Right atrium auricular region (tissue), 2 donors: ENCODE measurements around the gene CHAD. TPM values are rescaled to one million over a fixed set of nuclear protein-coding genes. Genes with fewer than 3 reads are reported as not detected.

Source experiments
- DNase-seq: peaks from one replicate; pipeline ENCODE4 v3.0.0-alpha.2; 2019; ENCODE audit warnings: low spot score
- H3K27ac ChIP-seq, 2 donors: fragments of 200-600 bp; sonication (generic); 1 replicate in 1 of 2; 2 replicates in 1 of 2; pipeline ENCODE4 v1.5.1; 2016 to 2019
- H3K27me3 ChIP-seq, 2 donors: fragments of 200-600 bp; sonication (generic); one replicate each; pipeline versions ENCODE4 v1.5.1 to v1.6.0; 2017 to 2019
- H3K36me3 ChIP-seq: fragments of 200-600 bp; sonication (generic); one replicate; pipeline ENCODE4 v1.5.1; 2016
- H3K4me1 ChIP-seq, 2 donors: fragments of 200-600 bp; sonication (generic); one replicate each; pipeline versions ENCODE4 v1.5.1 to v1.6.0; 2017 to 2019
- H3K4me3 ChIP-seq, 2 donors: fragments of 200-600 bp; sonication (generic); 1 replicate in 1 of 2; 2 replicates in 1 of 2; pipeline ENCODE4 v1.5.1; 2017 to 2019; ENCODE audit warnings: mild to moderate bottlenecking in 1 of 2, moderate library complexity in 1 of 2
- H3K9me3 ChIP-seq, 2 donors: fragments of 200-600 bp; sonication (generic); one replicate each; pipeline ENCODE4 v1.5.1; 2019
- CTCF ChIP-seq, 2 donors: fragments of 200-600 bp; sonication (generic); IDR thresholded peaks; one replicate each; pipeline ENCODE4 v1.5.1; 2019; ENCODE audit warnings: antibody characterized with exemption in 2 of 2
- total RNA-seq, 2 donors: library from RNA; depleted of rRNA; stranded (reverse); fragments of >200 nt; gene quantifications; one replicate each; pipeline ENCODE4 v1.1.0, GENCODE V29; 2016

Gene CHAD
- total RNA-seq, 2 donors from 2014 or later: 0.70 TPM; not detected in 1

- Histone ChIP-seq H3K27ac (peak overlapping the region in 1 of 2 donors; percentile 37), H3K4me3 (no peak overlapping the region), H3K4me1 (peaks cover 0 to 32% of the 10 kb centered on the region in 2 donors), H3K9me3 (no peaks in the 10 kb centered on the region), H3K27me3 (no peaks in the 10 kb centered on the region), H3K36me3 (no peaks in the 10 kb centered on the region)
- DNase-seq: no peak
- TF ChIP-seq CTCF (IDR thresholded peaks at IDR 0.05): no peak
Observed at GRCh38 chr17:50447870-50448595, 20.6 kb downstream of the CHAD start.

- Histone ChIP-seq H3K27ac (no peak overlapping the region), H3K4me1 (peaks cover 0 to 38% of the 10 kb centered on the region in 2 donors), H3K27me3 (no peaks in the 10 kb centered on the region), H3K36me3 (no peaks in the 10 kb centered on the region), H3K4me3 (no peak overlapping the region), H3K9me3 (no peaks in the 10 kb centered on the region)
- DNase-seq: no peak
- TF ChIP-seq CTCF (IDR thresholded peaks at IDR 0.05): no peak
Observed at GRCh38 chr17:50445730-50446325, 22.9 kb downstream of the CHAD start.

- Histone ChIP-seq H3K4me1 (peaks cover 0 to 46% of the 10 kb centered on the region in 2 donors), H3K4me3 (no peak overlapping the region), H3K9me3 (no peaks in the 10 kb centered on the region), H3K27me3 (no peaks in the 10 kb centered on the region), H3K36me3 (no peaks in the 10 kb centered on the region), H3K27ac (no peak overlapping the region)
- no peak for DNase-seq
- no peak for TF ChIP-seq CTCF (IDR thresholded peaks at IDR 0.05)
Observed at GRCh38 chr17:50444841-50445715, 23.6 kb downstream of the CHAD start.

GRCh38 chr17:50443505-50443974, 25.1 kb downstream of the CHAD start:
- H3K4me3 ChIP-seq: peak overlapping the region in 1 of 2 donors; percentile 0
- H3K27ac ChIP-seq: peak overlapping the region; percentile 32 to 68
- H3K27me3 ChIP-seq: no peaks in the 10 kb centered on the region
- DNase-seq: no peak
- H3K9me3 ChIP-seq: no peaks in the 10 kb centered on the region
- H3K4me1 ChIP-seq: peaks cover 0 to 45% of the 10 kb centered on the region in 2 donors
- H3K36me3 ChIP-seq: no peaks in the 10 kb centered on the region
- no peak for TF ChIP-seq CTCF (IDR thresholded peaks at IDR 0.05)

- no peak for TF ChIP-seq CTCF (IDR thresholded peaks at IDR 0.05)
- no peak for DNase-seq
- H3K27ac ChIP-seq: no peak overlapping the region
Observed at GRCh38 chr17:50440838-50441829, 27.5 kb downstream of the CHAD start.

More at GRCh38 chr17:50440838-50441829, 27.5 kb downstream of the CHAD start:
- H3K4me3 ChIP-seq: no peak overlapping the region
- H3K9me3 ChIP-seq: no peaks in the 10 kb centered on the region
- H3K36me3 ChIP-seq: no peaks in the 10 kb centered on the region
- peaks cover 0 to 31% of the 10 kb centered on the region in 2 donors for H3K4me1 ChIP-seq
- H3K27me3 ChIP-seq: no peaks in the 10 kb centered on the region
